CD4-positive, alpha-beta T cell treated with Interleukin-2 at 100 ng/mL for 4 hours (primary cell): ENCODE measurements around the gene LPAR2.
A peak's percentile ranks its signal among the peaks of the same experiment; 100 is the strongest.

Source experiments
- DNase-seq: peaks from one replicate; pipeline ENCODE4 v3.0.0-alpha.2; 2020; ENCODE audit warnings: low spot score

LPAR2 gene

DNA sequence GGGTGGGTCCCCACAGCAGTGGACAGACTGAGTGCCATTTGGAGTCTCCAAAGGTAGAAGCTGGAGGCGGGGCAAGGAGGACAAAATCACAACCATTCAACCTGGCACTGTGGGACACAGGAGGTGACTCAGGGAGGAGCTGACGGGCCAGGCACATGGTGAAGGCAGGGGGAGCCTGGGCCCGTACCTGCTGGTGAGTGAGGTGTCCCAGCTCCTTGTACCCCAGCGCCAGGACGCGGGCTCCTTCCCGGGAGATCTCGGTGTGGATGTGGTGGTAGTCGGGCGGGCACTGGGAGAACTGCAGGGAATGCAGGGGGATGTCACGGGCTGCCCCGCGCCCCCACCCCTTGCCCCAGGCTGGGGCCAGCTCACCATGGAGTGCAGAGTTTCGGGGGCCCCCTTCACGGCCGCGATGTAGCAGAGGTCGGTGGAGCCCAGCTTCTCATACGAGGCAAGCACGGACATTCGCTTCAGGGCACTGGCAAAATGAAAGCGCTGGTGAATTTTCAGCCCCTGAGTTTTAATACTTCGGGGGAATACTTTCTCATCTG lies 25.7 kb upstream of the LPAR2 start:
- DNase-seq: no peak

DNA sequence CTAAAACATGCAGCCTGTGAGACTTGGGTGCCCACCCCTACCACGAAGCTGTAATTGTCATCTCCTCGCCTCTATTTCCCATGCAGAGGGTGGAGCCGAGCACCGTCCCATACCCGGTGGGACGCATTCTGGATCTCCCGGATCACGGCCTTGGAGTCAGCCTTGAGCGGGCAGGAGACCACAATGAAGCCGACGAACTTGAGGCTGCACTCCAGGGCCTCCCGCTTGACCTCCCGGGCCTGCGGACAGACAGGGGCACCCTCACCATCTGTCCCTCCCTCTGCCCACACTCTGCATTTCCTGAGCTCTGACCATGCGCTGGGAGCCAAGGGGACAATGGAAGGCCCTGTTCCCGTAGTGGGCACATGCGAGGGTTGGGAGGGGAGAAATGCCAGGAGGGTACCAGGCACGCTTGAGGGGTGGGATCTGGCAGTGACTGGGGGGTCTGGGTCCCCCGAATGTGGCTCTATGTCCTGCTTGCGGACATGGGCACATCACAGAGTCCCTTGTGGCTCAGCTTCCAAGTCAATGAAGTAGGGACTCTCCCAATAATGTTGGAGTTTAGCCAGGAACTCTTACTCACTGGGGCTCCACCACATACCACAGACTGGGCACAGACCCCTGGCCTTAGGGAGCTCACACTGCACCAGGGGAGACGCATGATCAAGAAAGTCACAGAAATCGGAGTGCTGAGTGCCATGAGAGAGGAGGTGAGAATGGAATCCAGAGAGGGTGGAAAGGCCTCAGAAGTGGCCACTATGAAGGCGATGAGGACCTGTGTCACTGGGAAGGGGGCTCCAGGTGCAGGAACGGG lies 24.7 kb upstream of the LPAR2 start:
- no peak for DNase-seq

DNA sequence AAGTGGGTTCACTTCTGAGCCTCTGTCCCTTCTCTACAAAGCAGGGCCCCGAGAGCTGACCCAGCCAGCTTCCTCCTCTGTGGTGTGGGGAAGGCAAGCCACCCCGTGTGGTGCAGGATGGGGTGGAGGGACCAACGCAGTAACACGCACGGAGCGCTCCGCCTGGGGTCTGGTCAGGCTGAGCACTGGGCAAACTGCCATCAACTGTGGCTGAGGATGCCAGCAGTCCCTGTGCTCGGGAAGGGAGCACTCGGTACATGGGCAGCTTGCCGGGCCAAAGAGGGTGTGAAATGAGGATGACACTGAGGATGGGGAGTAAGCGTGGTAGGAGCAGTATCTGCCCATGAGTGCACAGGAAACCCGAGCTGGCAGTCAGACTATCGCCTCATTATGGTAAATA lies 23.1 kb upstream of the LPAR2 start:
- no peak for DNase-seq

DNA sequence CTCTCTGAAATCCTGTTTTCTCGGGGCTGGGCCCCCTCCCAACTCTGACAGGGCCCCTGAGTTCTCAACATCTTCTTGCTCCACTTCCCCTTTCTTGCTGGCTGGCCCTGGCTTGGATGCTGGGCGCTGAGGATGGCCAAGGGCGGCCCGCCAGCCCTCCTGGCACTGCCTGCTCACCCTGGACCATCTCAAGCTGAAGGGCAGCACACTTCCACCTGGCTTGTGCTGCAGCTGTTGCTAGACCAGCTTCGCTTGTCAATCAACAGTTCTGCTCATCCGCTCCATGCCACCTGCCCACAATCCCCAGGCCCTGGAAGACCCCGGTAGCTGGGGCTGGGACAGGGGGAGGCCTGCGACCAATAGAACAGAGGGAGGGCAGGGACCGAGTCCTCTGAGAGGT lies 22.3 kb upstream of the LPAR2 start:
- no peak for DNase-seq

DNA sequence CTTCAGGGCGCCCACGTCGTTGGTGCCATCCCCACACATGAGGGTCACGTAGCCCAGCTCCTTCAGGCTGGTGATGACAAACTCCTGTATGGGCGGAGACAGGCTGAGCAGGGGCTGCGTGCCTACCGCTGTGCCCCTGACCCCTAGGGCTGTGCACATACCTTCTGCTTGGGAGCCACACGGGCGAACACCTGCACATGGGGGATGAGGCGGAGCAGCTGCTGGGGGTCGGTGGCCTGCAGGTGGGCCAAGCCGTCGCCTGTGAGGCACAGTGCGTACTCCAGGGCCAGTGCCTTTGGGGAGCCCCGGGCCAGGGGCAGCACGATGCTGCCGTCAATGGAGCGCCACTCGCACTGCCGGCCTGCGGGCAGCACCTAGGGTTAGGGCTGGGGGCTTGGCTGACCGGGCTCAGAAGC lies 21.6 kb upstream of the LPAR2 start:
- no peak for DNase-seq

DNA sequence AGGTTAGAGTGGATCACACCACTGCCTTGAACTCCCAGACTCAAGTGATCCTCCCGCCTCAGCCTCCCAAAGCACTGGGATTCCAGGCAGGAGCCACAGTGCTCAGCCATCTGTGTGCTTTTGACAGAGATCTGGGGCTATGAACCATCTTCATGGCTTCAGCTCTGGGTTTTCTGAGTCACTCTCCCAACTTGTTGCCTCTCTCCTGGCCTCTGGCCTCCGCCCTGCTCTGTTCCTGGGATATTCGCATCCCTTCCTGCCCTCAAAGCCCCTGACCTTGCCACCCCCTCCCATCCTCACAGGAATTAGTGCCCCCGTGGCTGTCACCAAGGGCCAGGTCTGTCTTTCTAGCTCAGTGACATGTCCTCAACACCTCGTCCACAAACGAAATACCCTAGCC lies 21.1 kb upstream of the LPAR2 start:
- DNase-seq: no peak

DNA sequence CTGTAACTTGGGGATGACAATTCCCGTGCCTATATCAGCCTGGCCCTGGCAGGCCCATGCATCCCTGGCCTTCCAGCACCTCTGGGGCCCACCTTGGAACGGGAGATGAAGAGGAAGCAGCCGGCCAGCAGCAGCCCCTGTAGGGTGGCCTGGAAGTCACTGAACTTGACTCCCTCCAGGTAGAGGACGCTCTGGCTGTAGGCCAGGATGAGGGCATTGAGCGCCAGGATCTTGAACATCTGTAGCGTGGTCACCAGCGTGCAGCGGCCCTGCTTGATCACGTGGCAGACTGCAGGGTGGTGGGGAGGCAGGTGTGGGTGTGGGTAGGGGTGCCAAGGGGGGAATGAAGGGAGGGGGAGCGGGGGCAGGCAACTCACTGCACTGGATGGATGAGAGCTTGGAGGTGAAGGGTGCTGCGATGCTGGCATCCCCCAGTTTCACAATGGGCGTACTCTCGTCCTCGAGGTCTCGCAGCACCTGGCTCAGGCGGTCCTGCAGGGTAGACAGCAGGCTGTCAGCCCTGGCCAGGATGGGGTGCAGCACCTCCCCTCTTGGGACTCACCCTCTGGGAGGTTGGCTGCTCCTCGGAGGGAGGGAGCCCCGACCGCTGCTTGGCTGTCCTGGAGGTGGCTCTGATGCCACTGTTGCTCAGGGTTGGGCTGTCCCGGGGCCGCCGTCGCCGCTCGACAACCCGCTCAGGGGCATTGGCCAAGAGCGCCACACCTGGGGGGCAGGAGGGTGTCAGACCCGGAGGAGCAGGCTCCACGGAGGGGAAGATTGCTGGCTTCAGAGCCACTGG lies 19.2 kb upstream of the LPAR2 start:
- no peak for DNase-seq

DNA sequence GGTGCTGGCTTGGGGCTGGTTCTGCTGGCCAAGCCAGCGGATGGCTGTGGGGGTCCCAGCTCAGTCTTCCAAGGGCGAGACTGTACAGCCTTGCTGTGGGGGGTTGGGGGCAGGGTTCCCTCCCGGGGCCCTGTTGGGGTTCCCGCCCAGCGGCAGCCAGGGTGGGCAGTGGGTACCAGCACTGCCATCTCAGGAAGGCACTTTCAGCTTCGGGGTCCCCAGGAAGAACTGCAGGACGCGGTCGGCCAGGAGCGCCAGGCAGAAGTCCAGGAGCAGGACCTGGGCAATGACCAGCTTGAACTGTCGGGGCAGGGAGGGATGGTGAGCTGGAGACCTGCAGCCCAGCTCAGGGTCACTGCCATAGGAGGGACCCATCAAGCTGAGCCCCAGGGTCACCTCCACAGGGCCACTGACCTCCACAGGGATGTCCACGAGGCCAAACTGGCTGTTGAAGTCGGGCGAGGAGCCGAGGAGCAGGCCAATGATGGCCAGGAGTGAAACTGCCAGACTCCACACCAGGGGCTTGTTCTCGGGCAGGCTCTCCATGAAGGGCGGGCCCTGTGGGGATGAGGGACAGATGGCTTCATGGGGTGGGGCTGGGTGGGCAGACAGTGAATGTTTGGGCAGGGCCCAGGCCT lies 17.3 kb upstream of the LPAR2 start:
- DNase-seq: no peak

DNA sequence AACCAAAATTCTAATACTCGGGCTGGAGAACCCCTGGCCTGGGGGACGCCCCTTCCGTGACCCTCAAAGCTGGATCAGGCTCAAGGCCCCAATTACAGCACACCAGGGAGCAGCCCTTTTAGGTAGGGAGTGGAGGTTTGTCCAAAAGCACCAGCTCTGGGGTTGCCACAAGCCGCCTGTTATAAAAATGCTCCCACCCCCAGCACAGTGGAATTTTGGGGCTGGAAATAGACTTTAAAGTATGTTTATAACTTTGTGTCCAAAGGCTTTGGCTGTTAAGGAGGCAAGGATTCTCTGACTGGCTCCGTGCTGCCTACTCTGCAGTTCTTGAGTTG lies 16.0 kb upstream of the LPAR2 start:
- DNase-seq: no peak

DNA sequence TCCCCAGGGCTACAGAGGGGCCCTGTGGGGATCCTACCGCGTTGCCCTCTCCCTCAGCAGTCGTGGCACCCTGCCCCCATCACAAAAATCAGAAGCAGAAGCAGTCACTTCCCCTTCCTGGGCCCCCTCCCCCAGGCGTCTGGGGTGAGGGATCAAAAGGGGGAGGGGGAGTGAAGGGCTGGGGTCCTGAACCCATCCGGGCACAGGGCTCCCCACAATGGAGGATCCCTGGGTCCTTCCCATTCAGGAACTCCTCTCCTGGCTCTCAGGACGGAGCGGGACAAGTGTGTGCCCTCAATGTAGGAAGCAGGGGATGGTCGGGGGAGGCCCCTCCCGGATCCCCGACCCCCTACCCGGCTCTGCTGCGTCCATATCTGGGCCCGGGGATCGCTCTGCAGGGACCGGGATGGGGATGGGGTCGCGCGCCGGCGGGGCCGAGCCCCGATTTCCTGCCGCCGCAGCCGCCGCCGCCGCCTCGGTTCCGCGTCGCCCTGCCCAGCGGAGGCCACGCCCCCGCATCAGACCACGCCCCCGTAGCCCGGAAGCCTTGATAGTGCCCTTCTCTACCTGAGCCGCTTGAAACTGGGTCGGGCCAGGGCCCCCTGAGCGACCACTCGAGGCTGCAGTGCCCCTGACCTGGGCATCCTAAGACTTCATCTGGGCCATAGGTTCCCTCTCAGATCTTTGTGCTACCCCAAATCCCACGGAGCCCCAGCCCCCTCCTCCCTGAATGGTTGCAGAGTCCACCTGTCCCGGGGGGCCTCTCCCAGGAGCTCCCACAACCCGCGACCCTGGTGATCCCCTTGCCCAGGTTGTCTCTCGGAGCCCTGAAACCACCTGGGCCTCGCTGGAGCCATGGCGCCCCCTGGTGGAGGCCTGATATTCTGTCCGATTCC lies 15.4 kb upstream of the LPAR2 start, which contains the start of gene GMIP:
GMIP (minus strand) TSS at position 500 of the 896 bp plus-strand sequence; CDS start at position 372, 128 bp downstream.
- peak; percentile 89 for DNase-seq

DNA sequence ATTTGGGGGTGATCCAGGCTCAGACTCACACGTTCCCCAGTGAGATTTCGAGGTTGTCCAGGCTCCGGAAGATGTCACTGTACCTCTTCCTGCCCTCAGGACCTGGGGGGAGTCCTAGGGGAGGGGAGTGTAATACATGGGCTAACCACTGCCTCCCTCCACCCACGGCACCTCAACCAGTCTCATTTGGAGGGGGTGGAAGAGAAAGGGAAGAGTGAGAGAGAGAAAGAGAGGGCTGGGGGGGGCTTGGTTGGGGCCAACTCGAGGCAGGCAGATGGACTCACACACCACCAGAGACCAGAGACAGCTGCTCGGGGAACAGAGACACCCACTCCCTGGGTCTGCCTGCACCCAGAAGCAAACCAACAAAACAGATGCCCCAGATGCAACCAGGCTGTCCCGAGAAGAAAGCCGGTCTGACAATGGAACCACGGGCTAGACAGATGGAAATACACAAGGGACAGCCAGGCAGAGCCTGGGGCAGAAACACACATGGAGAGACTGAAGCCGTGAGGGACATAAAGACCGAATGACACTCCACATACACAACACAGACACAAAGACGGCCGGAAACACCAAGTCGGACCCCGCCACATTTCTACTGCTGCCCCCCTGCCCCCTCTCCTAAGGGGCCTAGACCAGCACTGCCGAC lies 14.6 kb upstream of the LPAR2 start:
- DNase-seq: peak; percentile 47

DNA sequence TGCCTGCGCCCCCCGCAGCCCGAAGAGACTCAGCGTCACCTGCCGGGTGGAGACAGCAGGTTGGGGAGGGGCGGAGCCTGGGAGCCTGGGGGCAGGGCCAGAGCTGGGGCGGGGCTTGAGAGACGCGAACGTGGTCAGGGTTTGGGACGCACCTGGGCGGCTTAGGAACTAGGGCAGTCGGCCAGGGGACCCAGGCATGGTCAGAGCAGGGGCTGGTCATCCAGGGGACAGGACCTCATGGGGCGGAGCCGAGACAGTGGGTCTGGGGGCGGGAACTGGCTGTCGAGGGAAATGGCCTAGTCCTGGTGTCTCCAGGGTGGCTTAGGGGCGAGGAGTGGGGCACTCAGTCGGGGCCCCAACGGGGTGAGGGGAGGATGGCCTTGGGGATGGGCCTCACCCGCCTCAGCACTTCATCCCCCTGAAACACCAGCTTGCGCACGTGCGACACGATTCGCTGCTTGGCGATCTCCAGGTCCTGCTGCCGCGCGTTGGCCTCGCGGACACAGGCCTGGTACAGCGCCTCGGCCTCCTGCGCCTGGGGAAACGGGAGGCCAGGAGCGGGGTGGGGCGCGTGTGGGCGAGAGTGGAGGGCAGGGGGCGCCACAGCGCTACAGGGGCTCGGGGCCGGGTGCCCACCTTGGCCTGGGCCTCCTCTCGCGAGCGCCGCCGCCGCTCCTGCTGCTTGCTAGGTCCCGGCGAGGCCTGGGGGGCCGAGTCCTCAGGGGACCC lies 9.7 kb upstream of the LPAR2 start:
- DNase-seq: no peak

DNA sequence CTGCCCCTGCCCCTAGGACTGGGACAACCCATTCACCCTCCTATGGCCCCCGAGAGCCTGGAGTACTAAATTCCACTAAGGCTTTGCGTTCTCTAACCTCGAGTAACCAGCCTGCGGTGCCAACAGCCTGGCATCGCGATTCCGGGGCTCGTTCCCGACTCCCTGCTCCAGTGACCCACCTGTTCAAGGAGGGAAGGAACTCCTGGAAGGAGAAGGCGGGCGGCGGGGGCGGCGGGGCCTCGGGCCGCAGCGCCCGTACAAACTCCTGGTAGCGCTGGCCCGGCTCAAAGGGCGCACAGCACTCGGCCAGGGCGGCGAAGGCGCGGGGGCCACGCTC lies 9.1 kb upstream of the LPAR2 start:
- DNase-seq: no peak

DNA sequence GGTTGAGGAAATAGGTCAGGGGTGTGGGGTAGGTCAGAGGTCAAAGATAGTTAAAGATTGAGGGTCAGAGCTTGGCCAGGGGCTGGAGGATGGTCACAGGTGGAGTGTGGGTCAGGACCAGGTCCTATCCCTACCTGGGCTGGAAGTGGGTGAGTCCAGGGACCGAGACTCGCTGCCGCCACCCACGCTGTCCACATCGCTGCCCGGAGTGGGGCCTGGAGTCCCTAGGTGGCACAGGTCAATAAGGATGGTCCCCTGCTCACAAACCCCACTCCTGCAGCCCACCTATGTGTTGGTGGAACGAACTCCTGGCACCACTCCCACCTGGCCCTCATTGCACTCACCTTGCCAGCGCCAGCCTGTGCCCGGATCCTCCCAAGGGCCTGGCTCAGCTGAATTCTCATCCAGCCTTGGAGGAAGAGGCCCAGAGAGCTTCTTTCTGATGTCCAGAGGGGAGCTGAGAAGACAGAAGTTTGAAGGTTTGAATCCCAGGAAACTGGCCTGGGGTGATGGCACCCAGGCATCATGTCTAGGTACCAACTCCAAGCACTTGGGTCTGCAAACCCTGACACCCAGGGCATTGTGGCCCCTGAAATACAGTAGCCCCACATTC lies 8.7 kb upstream of the LPAR2 start:
- no peak for DNase-seq

DNA sequence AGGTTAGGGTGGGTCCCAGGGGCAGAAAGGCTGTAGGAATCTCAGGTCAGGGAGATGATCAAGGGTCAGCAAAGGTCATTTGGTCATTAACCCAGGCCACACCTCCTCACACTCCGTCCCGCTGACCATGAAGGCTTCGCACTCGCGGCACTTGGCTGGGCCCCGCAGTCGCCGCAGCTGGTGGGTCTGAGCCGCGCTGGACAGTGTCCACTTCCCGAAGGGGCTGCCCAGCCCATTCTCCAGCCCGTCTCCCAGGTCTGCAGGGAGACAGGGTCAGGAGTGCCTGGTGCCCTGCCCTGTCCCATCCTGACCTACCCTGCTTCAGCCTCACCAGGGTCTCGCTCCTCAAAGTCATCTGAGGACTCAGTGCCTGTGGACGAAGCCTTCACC lies 7.3 kb upstream of the LPAR2 start:
- no peak for DNase-seq

DNA sequence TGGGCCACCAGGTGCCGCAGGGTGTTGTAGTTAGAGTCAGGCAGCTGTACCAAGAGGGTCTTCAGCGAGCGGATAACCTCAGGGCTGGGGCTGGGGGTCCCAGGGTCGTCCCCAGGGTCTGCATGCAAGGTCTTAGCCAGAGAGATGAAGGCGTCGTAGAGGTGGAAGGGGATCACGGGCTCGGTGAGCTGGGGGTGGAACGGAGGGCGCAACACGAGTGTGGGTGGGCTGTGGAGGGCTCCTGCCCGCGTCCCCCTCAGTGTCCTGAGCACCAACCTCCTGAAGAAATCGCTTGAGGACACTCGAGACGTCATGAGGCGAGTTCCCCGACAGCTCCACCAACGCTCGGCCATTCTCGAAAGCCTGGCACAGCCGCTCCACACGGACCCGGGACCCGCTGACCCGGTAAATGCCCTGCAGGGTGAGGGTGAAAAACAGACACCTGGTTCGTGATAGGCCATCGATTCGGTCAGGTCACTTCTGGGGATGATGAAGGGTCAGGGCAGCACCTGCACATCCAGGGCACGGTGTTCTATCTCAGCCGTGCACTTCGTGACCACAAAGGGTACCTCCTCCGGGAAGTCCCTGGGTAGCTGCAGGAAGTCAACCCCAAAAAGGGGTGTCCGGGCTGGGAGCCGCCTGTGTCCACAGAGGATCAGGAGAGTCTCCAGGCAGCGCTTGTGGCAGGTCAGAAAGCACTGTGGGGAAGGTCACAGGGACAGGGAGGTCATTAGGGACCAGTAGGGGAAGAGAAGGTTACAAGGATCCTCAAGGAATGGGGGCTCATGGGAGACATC lies 6.7 kb upstream of the LPAR2 start:
- no peak for DNase-seq

DNA sequence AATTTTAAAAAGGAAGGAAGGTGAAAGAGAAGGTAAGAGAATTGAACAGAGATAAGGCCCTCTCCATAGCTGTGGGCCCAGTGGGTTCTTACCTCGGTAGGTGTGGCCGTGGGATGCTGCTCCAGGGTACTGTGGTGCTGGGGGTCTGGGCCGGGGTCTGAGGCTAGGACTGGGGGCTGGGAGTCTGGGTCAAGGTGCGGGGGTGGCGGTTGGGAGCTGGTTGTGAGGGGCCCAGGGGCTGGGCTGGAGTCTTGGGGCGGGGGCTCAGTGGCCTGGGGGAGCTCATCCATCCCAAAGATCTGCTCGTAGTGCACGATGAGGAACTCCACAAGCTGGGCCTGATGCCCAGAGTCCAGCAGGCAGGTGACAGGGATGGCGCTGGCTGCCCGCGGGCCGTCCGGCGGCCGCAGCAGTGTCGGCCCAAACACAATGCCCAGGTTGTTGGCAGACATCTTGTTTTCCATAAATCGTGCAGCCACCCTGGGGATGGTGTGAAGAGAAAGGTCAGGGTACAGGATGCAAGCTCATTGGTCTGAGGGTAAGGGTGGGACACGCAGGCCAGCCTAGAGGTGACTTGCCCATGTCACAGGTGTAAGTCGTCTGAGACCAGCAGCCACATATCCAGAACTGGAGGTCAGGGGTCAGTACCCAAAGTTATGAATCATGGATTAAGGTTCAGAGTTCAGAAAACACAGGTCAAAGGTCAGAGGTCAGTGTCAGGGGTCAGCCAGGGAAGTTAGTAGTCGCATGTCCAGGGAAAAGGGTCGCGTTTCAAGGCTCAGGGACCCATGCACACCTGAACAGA lies 5.9 kb upstream of the LPAR2 start:
- DNase-seq: no peak

DNA sequence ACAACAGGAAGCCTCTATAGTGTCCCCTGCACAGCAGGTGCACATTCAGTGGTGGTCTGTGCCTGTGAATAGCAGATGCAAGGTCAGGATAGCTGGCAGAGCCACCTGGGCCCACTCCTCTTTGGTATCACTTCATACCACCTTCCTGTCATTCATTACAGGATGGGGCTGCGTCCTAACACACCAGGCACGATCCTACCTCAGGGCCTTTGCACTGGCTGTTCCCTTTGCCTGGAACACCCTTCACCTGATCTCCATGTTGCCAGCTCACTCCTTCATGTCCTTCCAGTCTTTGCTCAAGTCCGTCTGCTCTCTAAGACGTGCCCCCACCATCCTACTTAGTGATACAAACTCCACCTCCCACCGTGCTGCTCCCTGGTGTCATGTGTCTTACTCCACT lies 4.6 kb upstream of the LPAR2 start:
- no peak for DNase-seq
